Renal cortical epithelial cell (primary cell): ENCODE results near the gene WIPI1. TPM values are rescaled to one million over a fixed set of nuclear protein-coding genes. Genes with fewer than 3 reads are reported as not detected.

ENCODE experiments used
- DNase-seq: peaks from one replicate; pipeline ENCODE4 v3.0.0-alpha.2; 2011; ENCODE audit warnings: low read depth
- total RNA-seq: library from RNA; depleted of rRNA; stranded (reverse); fragments of >200 nt; gene quantifications from 2 replicates; pipeline ENCODE4 v1.2.3, GENCODE V29; 2014

The WIPI1 gene
- total RNA-seq, 1 donor from 2014 or later: 50.7 TPM

GRCh38 chr17:68437979-68438822 is 19.1 kb downstream of the WIPI1 start:
- no peak for DNase-seq

- DNase-seq: peak; percentile 70
Measured at GRCh38 chr17:68435876-68436842, 21.1 kb downstream of the WIPI1 start.

- no peak for DNase-seq
Measured at GRCh38 chr17:68435361-68435760, 21.9 kb downstream of the WIPI1 start.

GRCh38 chr17:68433911-68434508 is 23.3 kb downstream of the WIPI1 start:
- no peak for DNase-seq

- DNase-seq: no peak
Measured at GRCh38 chr17:68433211-68433610, 24.1 kb downstream of the WIPI1 start.

- DNase-seq: no peak
Measured at GRCh38 chr17:68432086-68432864, 25.0 kb downstream of the WIPI1 start.

- DNase-seq: peak; percentile 26
Measured at GRCh38 chr17:68431661-68432071, 25.6 kb downstream of the WIPI1 start.

- no peak for DNase-seq
Measured at GRCh38 chr17:68431045-68431608, 26.2 kb downstream of the WIPI1 start.

- no peak for DNase-seq
Measured at GRCh38 chr17:68429881-68430280, 27.4 kb downstream of the WIPI1 start.

- DNase-seq: peak; percentile 26
Measured at GRCh38 chr17:68428498-68429172, 28.7 kb downstream of the WIPI1 start.

- DNase-seq: no peak
Measured at GRCh38 chr17:68427575-68427974, 29.7 kb downstream of the WIPI1 start.

- no peak for DNase-seq
Measured at GRCh38 chr17:68425979-68426378, 31.3 kb downstream of the WIPI1 start.

GRCh38 chr17:68424861-68425260 is 32.4 kb downstream of the WIPI1 start:
- no peak for DNase-seq

- DNase-seq: no peak
Measured at GRCh38 chr17:68424203-68424602, 33.1 kb downstream of the WIPI1 start.

GRCh38 chr17:68423251-68423650 is 34.0 kb downstream of the WIPI1 start:
- no peak for DNase-seq

- DNase-seq: no peak
Measured at GRCh38 chr17:68422821-68423220, 34.5 kb downstream of the WIPI1 start.

- DNase-seq: no peak
Measured at GRCh38 chr17:68421486-68421885, 35.8 kb downstream of the WIPI1 start.

GRCh38 chr17:68420065-68420464 is 37.2 kb downstream of the WIPI1 start:
- DNase-seq: no peak

- DNase-seq: no peak
Measured at GRCh38 chr17:68418876-68419275, 38.4 kb downstream of the WIPI1 start.

- DNase-seq: no peak
Measured at GRCh38 chr17:68417317-68417716, 40.0 kb downstream of the WIPI1 start.
